ENCODE results near the gene INPPL1.

DNA sequence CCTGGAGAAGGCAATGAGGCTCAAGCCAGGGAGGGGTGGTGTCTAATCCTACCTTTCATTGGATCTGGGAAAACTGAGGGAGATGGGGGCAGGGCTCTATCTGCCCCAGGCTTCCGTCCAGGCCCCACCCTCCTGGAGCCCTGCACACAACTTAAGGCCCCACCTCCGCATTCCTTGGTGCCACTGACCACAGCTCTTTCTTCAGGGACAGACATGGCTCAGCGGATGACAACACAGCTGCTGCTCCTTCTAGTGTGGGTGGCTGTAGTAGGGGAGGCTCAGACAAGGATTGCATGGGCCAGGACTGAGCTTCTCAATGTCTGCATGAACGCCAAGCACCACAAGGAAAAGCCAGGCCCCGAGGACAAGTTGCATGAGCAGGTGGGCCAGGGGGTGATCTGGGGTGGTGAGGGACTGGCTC lies 32.6 kb upstream of the INPPL1 start, which contains the start of gene FOLR1:
- TF ChIP-seq, protein P1, sequence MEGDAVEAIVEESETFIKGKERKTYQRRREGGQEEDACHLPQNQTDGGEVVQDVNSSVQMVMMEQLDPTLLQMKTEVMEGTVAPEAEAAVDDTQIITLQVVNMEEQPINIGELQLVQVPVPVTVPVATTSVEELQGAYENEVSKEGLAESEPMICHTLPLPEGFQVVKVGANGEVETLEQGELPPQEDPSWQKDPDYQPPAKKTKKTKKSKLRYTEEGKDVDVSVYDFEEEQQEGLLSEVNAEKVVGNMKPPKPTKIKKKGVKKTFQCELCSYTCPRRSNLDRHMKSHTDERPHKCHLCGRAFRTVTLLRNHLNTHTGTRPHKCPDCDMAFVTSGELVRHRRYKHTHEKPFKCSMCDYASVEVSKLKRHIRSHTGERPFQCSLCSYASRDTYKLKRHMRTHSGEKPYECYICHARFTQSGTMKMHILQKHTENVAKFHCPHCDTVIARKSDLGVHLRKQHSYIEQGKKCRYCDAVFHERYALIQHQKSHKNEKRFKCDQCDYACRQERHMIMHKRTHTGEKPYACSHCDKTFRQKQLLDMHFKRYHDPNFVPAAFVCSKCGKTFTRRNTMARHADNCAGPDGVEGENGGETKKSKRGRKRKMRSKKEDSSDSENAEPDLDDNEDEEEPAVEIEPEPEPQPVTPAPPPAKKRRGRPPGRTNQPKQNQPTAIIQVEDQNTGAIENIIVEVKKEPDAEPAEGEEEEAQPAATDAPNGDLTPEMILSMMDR (IDR thresholded peaks at IDR 0.05; ENCODE audit: low read depth, low read length): no peak
- no peak for TF ChIP-seq POLR2A (IDR thresholded peaks at IDR 0.05; ENCODE audit: extremely low read depth, insufficient read length)

Measured in NB4 (cell line).